HTERT RPE-1 (cell line): ENCODE measurements around the gene CAMTA1.

Experiments
- in situ Hi-C: fragments of 300-500 bp; cut with MboI; formaldehyde crosslinking; loops from 4 replicates; pipeline ENCODE4 v1.14.3; 2020; ENCODE audit warnings: low sequenced_read_pairs

Gene CAMTA1

DNA sequence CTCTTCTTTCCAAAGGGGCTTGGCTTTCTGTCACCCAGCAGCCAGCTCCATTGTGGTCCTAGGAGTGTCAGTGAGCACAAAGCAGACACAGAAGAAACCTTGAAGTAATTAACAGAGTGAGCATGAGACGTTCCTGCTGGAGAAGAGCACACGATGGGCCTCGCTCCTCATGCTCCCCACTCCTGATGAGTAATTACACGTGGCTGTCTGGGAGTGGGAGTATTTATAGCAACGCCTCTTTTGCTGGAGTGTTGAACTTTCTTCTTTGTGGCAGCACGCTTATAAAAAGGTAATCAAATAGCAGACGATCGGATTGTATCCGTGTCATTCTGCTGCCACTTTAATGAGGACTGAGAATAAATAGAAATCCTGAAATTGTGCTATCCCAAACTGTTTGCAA is 185.8 kb downstream of the CAMTA1 start:
- in situ Hi-C loops, result no loop called here

DNA sequence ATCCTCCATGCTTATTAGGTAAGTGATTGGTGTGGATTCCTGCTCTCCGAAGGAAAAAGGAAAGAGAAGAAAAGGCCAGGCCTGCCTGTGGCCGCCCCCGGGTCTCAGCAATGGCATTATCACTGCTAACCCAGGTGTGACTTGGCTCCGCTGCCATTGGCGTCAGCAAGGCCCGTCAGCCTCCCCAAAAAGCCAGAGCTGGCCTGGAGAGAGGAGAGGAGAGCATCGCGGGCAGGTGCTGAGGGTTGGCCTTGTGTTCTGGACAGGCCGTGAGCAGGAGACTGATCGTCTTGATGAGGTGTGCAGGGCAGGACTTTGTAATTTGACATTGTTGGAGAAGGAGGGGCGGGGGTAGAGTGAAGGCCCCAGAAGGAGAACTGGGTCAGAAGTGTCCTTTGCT is 186.4 kb downstream of the CAMTA1 start:
- in situ Hi-C loops, result no loop called here

DNA sequence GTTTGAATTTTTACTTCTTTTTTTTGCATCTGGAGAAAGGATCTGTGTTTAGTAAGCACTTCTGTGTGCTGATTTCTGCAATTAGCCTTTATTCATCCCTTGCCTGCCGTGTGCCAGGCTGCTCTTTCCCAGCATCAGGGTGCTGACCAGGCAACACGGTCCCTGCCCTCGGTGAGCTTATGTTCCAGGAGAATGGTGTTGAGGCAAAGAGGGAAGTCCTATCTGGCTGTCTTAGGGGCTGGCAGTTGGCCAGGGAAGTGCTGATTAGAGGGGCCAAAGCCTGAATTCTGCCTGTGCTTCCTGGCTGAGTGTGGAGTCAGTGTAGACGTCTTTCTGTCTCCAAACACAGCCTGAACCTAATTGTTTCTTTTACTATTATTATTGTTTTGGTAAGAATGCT is 187.1 kb downstream of the CAMTA1 start:
- in situ Hi-C loops, result no loop called here

DNA sequence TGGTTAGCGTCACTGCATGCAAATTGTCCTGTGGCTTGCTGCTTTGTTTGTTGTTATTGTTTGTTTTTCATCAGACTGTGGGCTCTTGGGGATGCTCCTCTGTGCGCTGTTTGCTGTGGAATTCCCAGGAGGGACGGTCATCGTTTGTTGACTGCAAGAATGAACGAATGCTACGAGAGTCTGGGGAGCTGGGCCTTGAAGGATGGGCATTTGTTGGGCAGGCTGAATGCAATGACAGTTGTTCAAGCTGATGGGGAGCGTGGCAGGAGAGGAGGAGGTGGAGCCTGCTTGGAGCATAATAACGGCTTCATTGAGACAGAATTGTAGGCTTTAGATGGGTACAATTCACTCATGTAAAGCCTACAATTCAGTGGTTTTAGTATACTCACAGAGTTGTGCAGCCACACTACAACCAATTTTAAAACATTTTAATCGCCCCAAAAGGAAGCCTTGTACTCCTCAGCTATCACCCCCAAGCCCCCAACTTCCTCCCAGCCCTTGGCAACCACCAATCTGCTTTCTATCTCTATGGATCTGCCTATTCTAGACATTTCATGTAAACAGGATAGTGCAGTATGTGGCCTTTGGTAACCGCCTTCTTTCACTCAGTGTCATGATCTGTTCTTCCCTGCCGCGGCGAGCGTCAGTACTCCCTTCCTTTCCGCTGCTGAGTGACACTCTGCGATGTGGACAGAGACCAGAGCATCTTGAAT is 190.2 kb downstream of the CAMTA1 start:
- in situ Hi-C loops, result no loop called here

DNA sequence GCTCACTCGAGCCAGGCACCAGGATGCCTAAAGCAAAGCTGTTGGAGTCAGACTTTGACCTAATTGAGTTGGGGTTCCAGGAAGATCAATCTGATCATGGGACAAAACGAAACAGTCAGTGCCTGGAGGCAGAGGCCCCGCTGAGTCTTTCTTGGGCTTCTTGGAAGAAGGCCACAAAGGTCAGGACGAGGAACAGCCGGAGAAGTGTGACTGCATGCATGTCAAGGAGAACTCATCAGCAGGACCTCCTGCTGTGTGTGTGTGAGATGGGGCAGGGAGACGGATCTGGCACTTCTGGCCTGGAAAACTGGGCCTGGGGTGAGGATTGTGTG is 190.8 kb downstream of the CAMTA1 start:
- in situ Hi-C loops, result no loop called here

DNA sequence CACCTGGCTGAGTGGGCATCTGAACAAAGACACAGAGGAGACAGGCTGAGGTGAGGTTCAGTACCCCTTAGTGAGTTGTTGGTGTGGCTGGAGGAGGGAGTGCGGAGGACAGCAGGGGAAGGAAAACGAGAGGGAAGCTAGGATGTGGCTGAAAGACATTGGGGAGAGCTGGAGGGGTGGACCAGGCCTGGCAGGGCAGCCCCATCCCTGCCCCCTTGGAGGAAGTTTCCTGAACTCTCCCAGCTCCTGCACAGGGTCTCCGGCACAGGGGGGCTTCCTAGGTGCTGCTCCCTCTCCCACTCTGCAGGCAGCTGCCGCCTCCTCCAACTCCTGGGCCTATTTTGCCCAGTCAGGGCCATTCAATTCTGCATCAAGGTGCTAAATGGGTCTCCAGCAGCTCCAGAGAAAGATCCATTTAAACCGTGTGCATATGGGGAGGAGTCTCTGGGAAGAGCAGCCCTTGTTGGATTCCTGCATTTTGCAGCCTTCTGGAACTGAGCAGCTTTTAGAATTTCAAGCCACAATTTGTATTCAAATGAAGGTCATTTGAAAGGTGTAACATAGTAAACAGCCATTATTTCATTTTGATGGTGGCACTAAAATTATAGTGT is 193.9 kb downstream of the CAMTA1 start:
- in situ Hi-C loops, result no loop called here

DNA sequence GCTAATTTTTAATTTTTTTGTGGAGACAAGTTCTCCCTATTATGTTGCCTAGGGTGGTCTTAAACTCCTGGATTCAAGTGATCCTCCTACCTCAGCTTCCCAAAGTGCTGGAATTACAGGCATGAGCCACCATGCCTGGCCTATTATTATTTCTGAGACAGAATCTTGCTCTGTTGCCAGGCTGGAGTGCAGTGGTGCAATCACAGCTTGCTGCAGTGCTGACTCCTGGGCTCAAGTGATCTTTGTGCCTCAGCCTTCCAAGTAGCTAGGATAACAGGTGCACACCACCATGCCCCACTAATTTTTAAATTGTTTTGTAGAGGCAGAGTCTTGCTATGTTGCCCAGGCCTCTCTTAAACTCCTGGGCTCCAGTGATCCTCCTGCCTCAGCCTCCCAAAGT is 196.3 kb downstream of the CAMTA1 start:
- in situ Hi-C loops, result no loop called here

DNA sequence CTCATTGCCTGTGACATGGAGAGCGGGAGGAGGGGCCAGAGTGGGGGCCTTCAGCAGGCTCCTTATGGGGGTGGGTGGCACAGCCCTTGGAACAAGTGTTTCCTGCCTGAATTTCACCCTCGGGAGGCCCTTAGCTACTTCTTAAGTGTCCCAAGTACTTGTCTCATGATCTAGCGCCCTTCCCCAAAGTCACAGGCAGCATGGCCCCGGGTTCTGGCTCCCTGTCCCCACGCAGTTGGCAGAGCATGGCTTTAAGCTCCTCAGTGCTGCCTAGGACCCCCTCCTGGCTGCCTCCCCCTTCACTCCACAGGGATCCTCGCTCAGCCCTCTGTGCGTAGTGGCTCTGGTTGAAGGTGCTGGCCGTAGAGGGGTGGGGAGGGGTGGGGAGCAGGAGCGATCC is 197.2 kb downstream of the CAMTA1 start:
- in situ Hi-C loops, result no loop called here

DNA sequence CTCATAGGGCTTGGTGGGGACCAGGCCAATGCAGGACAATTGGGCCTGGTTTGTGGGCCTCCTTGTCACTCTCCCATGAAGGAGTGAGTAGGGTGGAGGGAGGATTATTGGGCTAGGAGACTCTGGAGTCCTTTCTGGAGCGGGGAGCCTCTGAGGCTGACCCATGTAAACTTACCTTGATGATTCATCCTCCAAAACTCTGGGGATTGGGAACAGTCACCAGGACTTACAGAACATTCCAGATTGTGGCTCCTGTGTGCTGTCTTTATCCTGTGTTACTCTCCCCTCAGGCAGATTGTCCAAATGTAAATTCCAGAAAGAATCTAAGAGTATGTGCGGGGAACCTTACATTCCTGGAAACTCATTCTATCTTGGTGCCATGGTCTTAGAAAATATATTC is 197.6 kb downstream of the CAMTA1 start:
- in situ Hi-C loops, result no loop called here

DNA sequence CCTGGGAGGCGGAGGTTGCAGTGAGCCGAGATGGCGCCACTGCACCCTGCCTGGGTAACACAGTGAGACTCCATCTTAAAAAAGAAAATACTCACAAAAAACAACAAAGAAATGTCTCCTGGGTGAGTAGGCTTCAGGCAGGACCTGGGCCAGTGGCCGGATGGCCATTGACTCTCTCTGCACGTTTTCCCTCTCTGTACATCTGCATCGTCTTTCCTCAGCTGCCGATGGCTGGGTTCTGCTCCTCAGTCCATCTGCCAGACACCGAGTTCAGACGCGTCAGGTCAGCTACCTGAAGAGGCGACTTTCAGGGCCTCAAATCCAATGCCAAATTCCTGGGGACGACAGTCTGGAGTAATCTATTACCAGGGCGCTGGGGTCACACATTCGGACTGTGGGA is 199.3 kb downstream of the CAMTA1 start:
- in situ Hi-C loops, result no loop called here

DNA sequence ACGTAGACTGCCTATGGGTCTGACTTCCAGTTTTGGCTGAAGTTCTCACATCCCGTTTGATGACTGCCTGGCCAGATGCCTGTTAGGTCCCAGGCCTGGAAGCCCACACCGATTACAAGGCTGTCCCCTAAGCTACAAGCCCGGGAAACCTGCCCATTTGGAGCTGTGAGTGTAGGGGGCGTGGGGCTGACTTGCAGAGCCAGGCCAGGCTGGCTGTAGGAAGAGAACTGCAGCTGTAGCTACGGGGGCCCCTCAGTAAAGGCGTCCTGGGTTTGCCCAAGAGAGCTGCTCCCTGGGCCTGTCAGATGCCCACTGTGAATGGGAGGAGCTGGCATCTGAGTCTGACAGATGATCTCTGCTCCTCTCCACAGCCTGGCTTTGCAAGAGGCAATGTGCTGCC is 199.7 kb downstream of the CAMTA1 start:
- in situ Hi-C loops, result no loop called here

DNA sequence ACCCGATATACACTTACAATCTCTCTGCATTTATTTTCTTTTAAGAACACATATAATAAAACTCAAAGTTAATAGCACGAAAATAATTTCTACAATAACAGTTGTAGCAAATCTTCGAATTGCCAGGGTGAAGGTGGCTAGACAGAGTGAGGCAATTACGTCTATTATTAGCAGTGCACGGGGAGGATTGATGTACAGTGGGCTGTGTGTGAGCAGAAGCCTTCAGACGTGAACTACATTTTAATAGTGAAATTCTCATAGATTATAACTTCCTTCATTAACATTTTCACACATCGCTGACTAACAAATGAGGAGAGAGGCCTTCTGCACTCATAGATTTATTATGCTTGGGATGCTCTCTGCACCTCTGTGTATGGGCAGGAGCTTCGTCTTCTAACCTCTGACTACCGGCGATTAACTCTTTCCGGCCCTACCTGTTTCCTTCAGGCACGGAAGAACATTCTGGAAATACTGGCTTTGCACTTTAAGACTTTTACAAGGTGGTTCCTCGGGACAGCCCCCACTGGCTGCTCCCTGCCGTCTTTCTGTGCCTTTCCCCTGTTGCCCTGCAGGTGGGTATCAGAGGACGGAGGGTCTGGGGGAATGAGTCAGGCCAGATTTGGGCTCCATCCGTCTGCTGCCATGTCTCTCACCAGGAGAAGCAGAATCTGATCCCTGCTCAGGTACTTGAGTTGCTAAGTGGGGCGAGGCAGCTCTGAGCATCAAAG is 200.5 kb downstream of the CAMTA1 start:
- in situ Hi-C loops, result no loop called here

DNA sequence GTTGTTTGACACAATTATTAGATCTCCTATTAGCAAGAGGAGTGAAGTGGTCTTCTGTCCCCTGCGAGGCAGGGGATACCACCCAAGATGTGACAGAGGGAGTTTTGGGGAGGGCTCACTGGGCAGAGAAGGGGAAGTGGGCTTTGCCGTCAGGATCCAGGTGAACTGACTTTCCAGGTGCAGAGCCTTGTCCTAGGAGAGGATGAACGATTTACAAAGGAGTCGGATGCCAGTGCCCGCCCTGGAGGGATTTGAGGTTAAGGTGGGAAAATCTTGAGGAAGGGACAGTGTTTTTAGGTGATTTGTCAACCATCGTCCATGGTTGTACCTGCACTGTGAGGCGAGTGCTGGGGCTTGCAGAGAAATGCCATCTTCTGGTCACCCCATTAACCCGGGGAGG is 201.0 kb downstream of the CAMTA1 start:
- in situ Hi-C loops, result no loop called here

DNA sequence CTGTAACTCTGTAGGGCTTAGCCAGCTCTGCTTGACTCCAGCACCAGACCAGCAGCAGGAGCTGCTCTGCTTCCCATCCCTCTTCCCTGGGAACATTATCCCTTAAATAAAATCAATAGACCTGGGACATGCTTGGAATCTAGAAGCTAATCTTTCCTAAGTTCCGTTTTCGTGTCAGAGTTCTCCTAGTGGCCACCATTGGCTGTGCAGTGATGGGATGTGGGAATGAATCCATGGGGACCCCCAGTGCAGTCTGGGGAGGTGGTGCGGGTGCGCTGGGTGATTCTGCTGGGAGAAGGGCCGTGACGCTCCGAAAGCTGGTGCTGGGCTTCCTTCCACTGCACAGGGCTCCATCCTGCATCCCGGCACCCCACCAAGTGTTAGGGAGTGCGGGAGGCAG is 202.7 kb downstream of the CAMTA1 start:
- in situ Hi-C loops, result no loop called here

DNA sequence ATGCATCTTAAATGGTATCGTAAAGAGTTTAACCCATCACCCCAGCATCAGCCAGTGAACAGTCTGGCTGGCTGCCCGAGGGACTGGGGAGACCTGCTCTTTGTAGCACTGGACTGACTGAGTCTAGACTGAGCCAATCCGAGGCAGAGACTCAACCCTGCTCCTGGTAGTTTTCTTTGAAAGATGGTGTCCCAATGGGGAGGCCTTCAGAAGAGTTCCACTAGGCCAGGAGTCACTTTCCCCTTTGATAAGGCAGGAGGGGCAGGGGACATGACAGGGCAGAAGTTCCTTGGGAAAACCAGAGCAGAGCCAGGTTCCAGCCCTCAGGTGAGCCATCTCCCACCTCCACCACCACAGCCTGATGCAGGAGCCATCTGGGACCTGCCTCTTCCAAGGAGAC is 203.5 kb downstream of the CAMTA1 start:
- in situ Hi-C loops, result no loop called here

DNA sequence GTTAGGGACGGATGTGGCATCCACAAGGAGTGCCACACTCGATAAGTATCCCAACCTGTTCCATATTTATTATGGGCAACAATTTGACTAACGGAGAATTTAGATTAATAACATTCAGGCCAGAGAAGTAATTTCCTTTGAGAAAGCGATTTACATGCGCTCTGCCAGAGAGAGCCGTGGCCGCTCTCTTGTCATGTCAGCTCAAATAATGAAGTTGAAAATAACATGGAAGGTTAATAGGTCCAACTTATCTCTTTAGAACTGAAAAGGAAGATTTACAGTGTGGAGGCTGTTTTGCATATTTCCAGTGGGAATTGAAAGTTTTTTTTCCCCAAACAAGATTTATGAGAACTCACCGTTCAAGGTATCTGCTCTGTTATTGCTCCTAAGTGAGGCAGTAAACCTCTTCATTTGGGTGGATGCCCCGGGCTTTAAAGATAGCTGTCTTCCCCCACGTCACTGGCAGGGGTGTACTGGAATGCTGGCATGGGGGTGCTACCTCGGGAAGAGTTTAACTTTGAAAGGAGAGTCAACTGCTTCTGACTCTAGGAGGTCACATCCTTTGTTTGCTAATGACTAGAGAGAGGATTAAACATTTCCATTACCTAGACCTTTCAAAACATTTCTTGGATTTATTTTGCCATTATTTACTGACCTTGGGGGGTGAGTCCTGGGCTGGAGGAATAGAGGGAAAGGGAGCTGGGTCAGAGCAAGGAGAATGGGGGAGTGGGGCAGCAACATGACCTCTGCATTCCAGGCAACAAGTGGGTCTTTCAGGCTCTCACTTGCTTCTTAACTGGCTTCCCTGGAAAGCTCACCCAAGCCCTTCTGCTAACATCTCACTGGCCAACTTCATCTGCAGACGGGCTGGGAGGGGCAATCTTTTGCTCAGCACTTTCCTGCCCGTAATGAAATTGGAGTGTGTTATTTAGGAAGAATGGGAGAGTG is 204.2 kb downstream of the CAMTA1 start:
- in situ Hi-C loops, result no loop called here

DNA sequence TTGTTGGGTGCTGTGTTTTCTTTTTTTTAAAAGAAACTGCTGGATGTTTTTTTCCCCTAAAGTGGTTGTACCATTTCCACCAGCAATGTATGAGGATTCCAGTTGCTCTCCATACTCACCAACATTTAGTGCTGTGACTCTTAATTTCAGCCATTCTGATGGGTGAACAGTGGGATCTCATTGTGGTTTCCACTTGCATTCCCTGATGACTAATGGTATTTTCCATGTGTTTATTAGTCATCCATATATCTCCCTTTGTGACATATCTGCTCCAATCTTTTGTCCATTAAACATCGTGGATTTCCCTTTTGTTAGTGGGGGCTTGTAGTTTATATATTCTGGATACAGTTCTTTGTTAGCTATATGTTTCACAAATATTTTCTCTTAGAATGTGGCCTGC is 206.0 kb downstream of the CAMTA1 start:
- in situ Hi-C loops, result no loop called here

DNA sequence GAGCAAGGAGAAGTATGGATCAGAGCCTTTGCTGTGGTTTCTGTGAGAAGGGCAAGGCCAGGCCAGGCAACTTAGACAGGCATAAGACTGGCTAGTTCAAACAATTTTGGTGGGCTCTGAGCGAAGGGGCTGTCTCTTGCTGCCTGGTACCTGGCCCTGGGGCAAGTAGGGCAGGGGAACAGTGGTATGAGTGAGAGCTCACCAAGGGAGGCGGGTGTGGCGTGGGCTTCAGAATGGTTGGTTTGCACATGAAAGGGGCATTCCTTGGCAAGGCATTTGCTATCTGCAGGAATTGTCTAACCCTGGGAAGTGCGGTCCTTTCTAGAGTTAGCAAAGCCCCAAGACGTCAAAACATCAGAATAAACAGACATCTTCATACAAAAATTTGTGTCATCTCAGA is 210.5 kb downstream of the CAMTA1 start:
- in situ Hi-C loops, result no loop called here

DNA sequence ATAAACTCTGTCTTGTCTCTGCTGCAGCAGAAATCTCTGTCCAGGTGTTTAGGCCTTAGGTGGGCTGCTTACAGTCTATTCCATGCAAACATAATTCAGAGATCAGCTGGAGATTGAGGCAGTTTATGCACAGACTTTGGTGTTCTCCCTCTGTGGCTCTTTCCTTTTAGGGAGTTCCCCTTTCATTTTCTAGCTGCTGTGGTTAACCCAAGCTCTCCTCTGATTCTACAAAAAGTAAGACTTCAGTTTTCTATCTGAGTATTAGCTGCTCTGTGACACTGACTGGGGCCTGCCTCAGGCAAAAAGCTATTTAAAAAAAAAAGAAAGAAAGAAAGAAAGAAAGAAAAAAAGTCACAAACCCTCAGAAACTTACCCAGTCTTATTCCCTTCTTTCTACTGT is 211.1 kb downstream of the CAMTA1 start:
- in situ Hi-C loops, result no loop called here

DNA sequence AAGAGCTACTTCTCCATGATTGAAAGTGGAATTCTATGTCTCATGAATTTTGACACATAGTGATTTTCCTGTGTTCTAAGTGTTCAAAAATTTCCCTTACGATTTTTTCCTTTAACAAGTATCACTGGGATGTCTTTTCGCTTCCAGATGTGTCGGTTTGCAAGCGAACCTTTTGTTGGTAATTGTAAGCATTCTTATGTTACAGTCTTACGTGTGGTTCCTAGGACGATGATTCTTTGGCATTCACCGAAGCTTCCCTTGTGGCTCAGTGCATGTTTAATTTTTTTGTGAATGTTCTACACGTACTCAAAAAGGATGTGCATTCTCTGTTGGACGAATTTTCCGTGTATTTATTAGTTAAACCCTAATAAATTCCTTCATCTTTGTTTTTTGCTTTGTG is 211.6 kb downstream of the CAMTA1 start:
- in situ Hi-C loops, result no loop called here

DNA sequence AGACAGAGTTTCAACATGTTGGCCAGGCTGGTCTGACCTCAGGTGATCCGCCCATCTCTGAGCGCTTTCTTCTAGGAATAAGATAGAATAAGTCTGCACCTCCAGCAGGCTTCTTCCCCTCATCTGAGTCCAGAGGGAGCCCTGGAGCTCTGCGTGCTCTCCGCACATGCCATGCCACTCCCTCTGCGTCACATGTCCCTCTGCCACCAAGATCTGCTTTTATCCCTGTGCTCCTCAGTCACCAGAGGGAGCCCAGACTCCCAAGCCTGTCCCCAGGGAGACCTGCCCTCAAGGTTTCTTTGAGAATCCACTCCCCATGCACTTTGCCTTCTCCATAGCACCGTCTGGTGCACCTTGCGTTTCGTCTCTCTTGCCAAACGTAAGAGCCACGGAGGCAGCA is 213.0 kb downstream of the CAMTA1 start:
- in situ Hi-C loops, result no loop called here
